Nephron (organoid): ENCODE data around the gene TP53I3.

Experiments used
- H3K27ac Mint-ChIP-seq, 3 experiments: 2 replicates each; pipeline ENCODE4 v1.8.0; 2020; ENCODE audit warnings: mixed read lengths in 3 of 3, mild to moderate bottlenecking in 2 of 3, moderate library complexity in 1 of 3
- H3K27me3 Mint-ChIP-seq: 2 replicates; pipeline ENCODE4 v1.8.0; 2021; ENCODE audit warnings: low read depth, mild to moderate bottlenecking, moderate library complexity, mixed read lengths
- H3K36me3 Mint-ChIP-seq: 2 replicates; pipeline ENCODE4 v1.8.0; 2020; ENCODE audit warnings: low read depth, mixed read lengths
- H3K4me1 Mint-ChIP-seq: 2 replicates; pipeline ENCODE4 v1.8.0; 2020; ENCODE audit warnings: mixed read lengths
- H3K4me3 Mint-ChIP-seq, 3 experiments: 2 replicates each; pipeline ENCODE4 v1.8.0; 2020; ENCODE audit warnings: mild to moderate bottlenecking in 3 of 3, mixed read lengths in 3 of 3, moderate library complexity in 2 of 3
- H3K9me3 Mint-ChIP-seq: 2 replicates; pipeline ENCODE4 v1.8.0; 2020; ENCODE audit warnings: mixed read lengths
- CTCF ChIP-seq, 3 experiments: fragments of 200-600 bp; sonication (generic); IDR thresholded peaks; one replicate each; pipeline ENCODE4 v1.5.0; 2021; ENCODE audit warnings: antibody characterized with exemption in 3 of 3; ENCODE audit not compliant: unreplicated experiment in 3 of 3

Gene TP53I3

GRCh38 chr2:24084386-24085199 is at the start of gene TP53I3:
TP53I3 (minus strand) TSS chr2:24084834; CDS start chr2:24084326, 508 bp downstream.
- Mint-ChIP-seq H3K4me1 (peaks cover 35% of the 10 kb centered on the region), H3K27ac (peak within 1 kb of the TSS; percentile 98 to 99 (median 99)), H3K9me3 (no peaks in the 10 kb centered on the region), H3K36me3 (peaks cover 42% of the 10 kb centered on the region), H3K27me3 (no peaks in the 10 kb centered on the region), H3K4me3 (peak within 1 kb of the TSS; percentile 90 to 96 (median 93))
- TF ChIP-seq CTCF (IDR thresholded peaks at IDR 0.05; ENCODE audit: unreplicated experiment in 3 of 3), result peak; percentile 99

- Mint-ChIP-seq H3K36me3 (peaks cover 45% of the 10 kb centered on the region), H3K27me3 (no peaks in the 10 kb centered on the region)
Observed at GRCh38 chr2:24132543-24132942, 47.9 kb upstream of the TP53I3 start.

GRCh38 chr2:24125956-24126355 is 41.3 kb upstream of the TP53I3 start:
- Mint-ChIP-seq H3K4me1 (peaks cover 39% of the 10 kb centered on the region), H3K27me3 (no peaks in the 10 kb centered on the region), H3K4me3 (peak overlapping the region; percentile 46 to 72 (median 59)), H3K36me3 (peaks cover 20% of the 10 kb centered on the region), H3K27ac (peak overlapping the region; percentile 60 to 95 (median 88)), H3K9me3 (peaks cover 2% of the 10 kb centered on the region)
- no peak for TF ChIP-seq CTCF (IDR thresholded peaks at IDR 0.05; ENCODE audit: unreplicated experiment in 3 of 3)

More at GRCh38 chr2:24132543-24132942, 47.9 kb upstream of the TP53I3 start:
- Mint-ChIP-seq H3K4me1 (no peaks in the 10 kb centered on the region), H3K4me3 (no peak overlapping the region), H3K9me3 (peaks cover 26% of the 10 kb centered on the region), H3K27ac (no peak overlapping the region)
- no peak for TF ChIP-seq CTCF (IDR thresholded peaks at IDR 0.05; ENCODE audit: unreplicated experiment in 3 of 3)

GRCh38 chr2:24123922-24124580 is 39.4 kb upstream of the TP53I3 start:
- H3K4me3 Mint-ChIP-seq, result peak overlapping the region; percentile 86 to 91 (median 87)
- H3K27ac Mint-ChIP-seq, result peak overlapping the region; percentile 96 to 97 (median 97)
- H3K4me1 Mint-ChIP-seq, result peaks cover 42% of the 10 kb centered on the region
- H3K36me3 Mint-ChIP-seq, result peaks cover 17% of the 10 kb centered on the region
- H3K27me3 Mint-ChIP-seq, result no peaks in the 10 kb centered on the region
- no peak for TF ChIP-seq CTCF (IDR thresholded peaks at IDR 0.05; ENCODE audit: unreplicated experiment in 3 of 3)
- H3K9me3 Mint-ChIP-seq, result no peaks in the 10 kb centered on the region

- Mint-ChIP-seq H3K4me1 (peaks cover 42% of the 10 kb centered on the region), H3K9me3 (no peaks in the 10 kb centered on the region), H3K4me3 (peak within 1 kb of the TSS; percentile 91 to 94 (median 93)), H3K27me3 (no peaks in the 10 kb centered on the region), H3K36me3 (peaks cover 13% of the 10 kb centered on the region), H3K27ac (peak within 1 kb of the TSS; percentile 96 to 97 (median 97))
- TF ChIP-seq CTCF (IDR thresholded peaks at IDR 0.05; ENCODE audit: unreplicated experiment in 3 of 3), result no peak
Observed at GRCh38 chr2:24123195-24123921, 38.7 kb upstream of the TP53I3 start, which contains the start of the genes FAM228B and PFN4. FAM228B (plus strand) TSS chr2:24123469; CDS start chr2:24124362, 893 bp downstream. PFN4 (minus strand) TSS chr2:24123334; CDS start chr2:24122535, 799 bp downstream.
